SK-N-SH (cell line): ENCODE results near the gene HOXD13. TPM values are rescaled to one million over a fixed set of nuclear protein-coding genes. Genes with fewer than 3 reads are reported as not detected.

Source experiments
- CTCF ChIA-PET: fragments of 300-600, 350-600 bp; formaldehyde crosslinking; extraction: SDS; loops from one replicate; lab custom pipeline; 2021; lab: Yijun Ruan, JAX
- POLR2A ChIA-PET: fragments of 350-600 bp; sonication (Branson Sonifier 250); formaldehyde crosslinking; extraction: SDS; loops from one replicate; lab custom pipeline; 2020; ENCODE audit warnings: antibody characterized with exemption, inconsistent platforms; lab: Yijun Ruan, JAX
- DNase-seq: peaks from one replicate; pipeline ENCODE4 v3.0.0; 2012
- H2AFZ ChIP-seq: fragments of 200-600 bp; sonication (generic); 2 replicates; pipeline ENCODE4 v1.8.1; 2016; ENCODE audit warnings: antibody characterized with exemption, mild to moderate bottlenecking, low read depth
- H3F3A ChIP-seq: fragments of 200-600 bp; sonication (generic); replicated peaks from 2 replicates; pipeline ENCODE3; 2016; ENCODE audit warnings: antibody characterized with exemption, mild to moderate bottlenecking; ENCODE audit not compliant: insufficient read depth
- H3K27ac ChIP-seq, 2 experiments: fragments of 200-500 bp in 1 of 2; fragments of 200-600 bp in 1 of 2; sonication (Bioruptor generic) in 1 of 2; sonication (generic), shearing (Covaris generic) in 1 of 2; 2 replicates each; pipeline versions ENCODE4 v1.5.1 to v1.6.1; 2014 to 2016; ENCODE audit warnings: low read depth in 2 of 2, inconsistent platforms in 1 of 2, low read length in 1 of 2, mild to moderate bottlenecking in 1 of 2, mixed read lengths in 1 of 2
- H3K27me3 ChIP-seq: fragments of 200-600 bp; sonication (generic), shearing (Covaris generic); 2 replicates; pipeline ENCODE4 v1.6.1; 2016; ENCODE audit warnings: mixed run types; ENCODE audit not compliant: insufficient read depth
- H3K36me3 ChIP-seq, 2 experiments: fragments of 200-500 bp in 1 of 2; fragments of 200-600 bp in 1 of 2; sonication (Bioruptor generic) in 1 of 2; sonication (generic) in 1 of 2; replicated peaks in 1 of 2; 2 replicates each; pipeline versions ENCODE3 to v1.5.1; 2014 to 2016; ENCODE audit warnings: low read length in 1 of 2, mild to moderate bottlenecking in 1 of 2; ENCODE audit not compliant: insufficient read depth in 2 of 2, control insufficient read depth in 1 of 2
- H3K4me1 ChIP-seq, 2 experiments: fragments of 200-500 bp in 1 of 2; fragments of 200-600 bp in 1 of 2; sonication (Bioruptor generic) in 1 of 2; sonication (generic), shearing (Covaris generic) in 1 of 2; 2 replicates each; pipeline versions ENCODE4 v1.5.1 to v1.6.1; 2014 to 2016; ENCODE audit warnings: low read depth in 1 of 2, low read length in 1 of 2, mixed run types in 1 of 2; ENCODE audit not compliant: insufficient read depth in 2 of 2, control insufficient read depth in 1 of 2
- H3K4me2 ChIP-seq: fragments of 200-600 bp; sonication (generic), shearing (Covaris generic); 2 replicates; pipeline ENCODE4 v1.6.1; 2017; ENCODE audit warnings: mixed run types
- H3K4me3 ChIP-seq, 2 experiments: fragments of 200-500 bp in 1 of 2; fragments of 200-600 bp in 1 of 2; sonication (Bioruptor generic) in 1 of 2; sonication (generic), shearing (Covaris generic) in 1 of 2; 2 replicates each; pipeline versions ENCODE4 v1.5.1 to v1.8.1; 2014 to 2016; ENCODE audit warnings: low read depth in 2 of 2, inconsistent platforms in 1 of 2, low read length in 1 of 2, mild to moderate bottlenecking in 1 of 2, mixed read lengths in 1 of 2, moderate library complexity in 1 of 2
- H3K79me2 ChIP-seq: fragments of 200-600 bp; sonication (generic); 2 replicates; pipeline ENCODE4 v1.8.1; 2017; ENCODE audit warnings: mild to moderate bottlenecking; ENCODE audit not compliant: insufficient read depth
- H3K9ac ChIP-seq: fragments of 200-600 bp; sonication (generic); 2 replicates; pipeline ENCODE4 v1.6.1; 2017; ENCODE audit warnings: mixed run types
- H3K9me2 ChIP-seq: fragments of 200-600 bp; sonication (generic); 2 replicates; pipeline ENCODE4 v1.6.1; 2017; ENCODE audit warnings: mixed run types
- H3K9me3 ChIP-seq: fragments of 200-600 bp; sonication (generic); 2 replicates; pipeline ENCODE4 v1.6.1; 2017; ENCODE audit warnings: mixed run types, mild to moderate bottlenecking, moderate library complexity
- H4K20me1 ChIP-seq: fragments of 200-600 bp; sonication (generic); 2 replicates; pipeline ENCODE4 v1.6.1; 2017; ENCODE audit warnings: mild to moderate bottlenecking, mixed run types; ENCODE audit not compliant: insufficient read depth
- CTCF ChIP-seq: fragments of 200-600 bp; sonication (generic); IDR thresholded peaks from 2 replicates; pipeline ENCODE4 v1.6.1; 2017; ENCODE audit warnings: antibody characterized with exemption, mild to moderate bottlenecking, moderate library complexity
- FOXM1 ChIP-seq: IDR thresholded peaks from 2 replicates; pipeline ENCODE4 v1.4.0; 2012; ENCODE audit warnings: low read depth, mild to moderate bottlenecking
- GATA2 ChIP-seq: sonication (generic); formaldehyde crosslinking; IDR thresholded peaks from 2 replicates; pipeline ENCODE4 v1.5.0; 2020; ENCODE audit warnings: mild to moderate bottlenecking, missing genetic modification reagents
- IRF3 ChIP-seq: fragments of 150-350 bp; IDR thresholded peaks from 2 replicates; pipeline ENCODE4 v1.6.1; 2016; ENCODE audit warnings: mild to moderate bottlenecking, low read depth, low read length
- JUND ChIP-seq: IDR thresholded peaks from 2 replicates; pipeline ENCODE4 v1.4.0; 2012
- MXI1 ChIP-seq: IDR thresholded peaks from 2 replicates; pipeline ENCODE4 v1.6.1; 2012; ENCODE audit warnings: mild to moderate bottlenecking, low read depth, low read length, improper control_type of control experiment
- NRF1 ChIP-seq: IDR thresholded peaks from 2 replicates; pipeline ENCODE4 v1.6.1; 2012; ENCODE audit warnings: low read depth, mild to moderate bottlenecking, low read length
- PBX3 ChIP-seq: IDR thresholded peaks from 2 replicates; pipeline ENCODE4; 2012
- REST ChIP-seq: IDR thresholded peaks from 2 replicates; pipeline ENCODE4 v1.6.1; 2012; ENCODE audit warnings: mild to moderate bottlenecking, low read depth, low read length, moderate library complexity
- RXRA ChIP-seq: IDR thresholded peaks from 2 replicates; pipeline ENCODE4 v1.4.0; 2012; ENCODE audit warnings: low read depth, mild to moderate bottlenecking, borderline replicate concordance
- TEAD4 ChIP-seq: IDR thresholded peaks from 2 replicates; pipeline ENCODE4 v1.4.0; 2012; ENCODE audit warnings: mild to moderate bottlenecking, borderline replicate concordance; ENCODE audit not compliant: insufficient read depth
- USF1 ChIP-seq: IDR thresholded peaks from 2 replicates; pipeline ENCODE4 v1.4.0; 2012; ENCODE audit warnings: low read depth, borderline replicate concordance
- USF2 ChIP-seq: fragments of 150-350 bp; IDR thresholded peaks from 2 replicates; pipeline ENCODE4 v1.6.1; 2017; ENCODE audit warnings: antibody characterized with exemption, low read length, low read depth, borderline replicate concordance
- YY1 ChIP-seq: IDR thresholded peaks from 2 replicates; pipeline ENCODE4 v1.4.0; 2012; ENCODE audit warnings: low read depth, mild to moderate bottlenecking
- ZBTB33 ChIP-seq: IDR thresholded peaks from 2 replicates; pipeline ENCODE4 v1.4.0; 2012; ENCODE audit warnings: low read depth, borderline replicate concordance
- WGBS: methylation state at CpG from one replicate; pipeline ENCODE4 v1.1.6; 2017; ENCODE audit warnings: low lambda C conversion rate; 5-methylcytosine and 5-hydroxymethylcytosine counted together
- polyA plus RNA-seq, 3 experiments: library from polyadenylated mRNA; depleted of rRNA; stranded (reverse); fragments of >200 nt; gene quantifications; 2 replicates each; pipeline ENCODE4 v1.2.3, GENCODE V29; 2012

Gene HOXD13
- polyA plus RNA-seq, 1 of the 3 experiments (the other 2 are of a cell fraction) = not detected

GRCh38 chr2:176125772-176126054 is 33.2 kb downstream of the HOXD13 start:
- DNase-seq = no peak
- 94% methylated on average over 6 of the region's 6 CpGs for WGBS
- TF ChIP-seq USF1 (no peak), MXI1 (no peak), ZBTB33 (no peak), JUND (no peak), GATA2 (CRISPR knock-in tag) (no peak), USF2 (no peak), PBX3 (no peak), RXRA (no peak), REST (no peak), NRF1 (no peak), CTCF (no peak), TEAD4 (no peak), FOXM1 (no peak), IRF3 (no peak), YY1 (no peak)
- no peaks in the 10 kb centered on the region for H4K20me1 ChIP-seq
- H3K4me1 ChIP-seq = peaks cover 4 to 21% of the 10 kb centered on the region in 2 experiments; a peak in 3 of 4 replicates
- no peak overlapping the region for H3K9ac ChIP-seq
- H3K4me2 ChIP-seq = no peak overlapping the region
- no peak overlapping the region for H3K27ac ChIP-seq
- no peaks in the 10 kb centered on the region for H3K9me2 ChIP-seq
- POLR2A ChIA-PET = interaction anchor here (0.6 kb wide), 1 partner anchor 830 kb away, joined by 3 read pairs; no protein-coding TSS in a partner anchor
- no peak overlapping the region for H2AFZ ChIP-seq
- H3K27me3 ChIP-seq = no peaks in the 10 kb centered on the region; the same call in 1 of the 2 replicates
- no peaks in the 10 kb centered on the region for H3K36me3 ChIP-seq
- no peak overlapping the region for H3K4me3 ChIP-seq
- no peaks in the 10 kb centered on the region for H3K79me2 ChIP-seq
- H3K9me3 ChIP-seq = no peaks in the 10 kb centered on the region
- CTCF ChIA-PET = interaction anchor here (1.7 to 26.1 kb wide), 10 partner anchors 12 to 1035 kb away, joined by 5 to 1047 read pairs (median 56); partner anchors contain the start of gene HOXD10
- H3F3A ChIP-seq = peaks cover 5% of the 10 kb centered on the region
